HCEC 1CT (cell line): ENCODE measurements around the gene SERTAD4.
"Not testable (repeated sequence)": the region's sequence is repeated elsewhere in the genome, so short reads cannot be mapped to it uniquely, and the experiment has no call there.

Experiments used
- DNase-seq: peaks from one replicate; pipeline ENCODE4 v3.0.0-alpha.2; 2017

SERTAD4 gene

GRCh38 chr1:210232511-210233215, at the start of gene SERTAD4:
Gene SERTAD4, plus strand, starts transcription at chr1:210232796. Its CDS starts 5,165 bp downstream, at chr1:210237961.
- no peak for DNase-seq

GRCh38 chr1:210185063-210185462, 47.5 kb upstream of the SERTAD4 start:
- DNase-seq: no peak

- peak; percentile 37 for DNase-seq
Observed at GRCh38 chr1:210187849-210188606, 44.6 kb upstream of the SERTAD4 start.

GRCh38 chr1:210189426-210189825, 43.2 kb upstream of the SERTAD4 start:
- no peak for DNase-seq

GRCh38 chr1:210195635-210196160, 36.9 kb upstream of the SERTAD4 start:
- DNase-seq: no peak

- not testable (repeated sequence) for DNase-seq
Observed at GRCh38 chr1:210196266-210196665, 36.3 kb upstream of the SERTAD4 start.

- DNase-seq: no peak
Observed at GRCh38 chr1:210198840-210199239, 33.8 kb upstream of the SERTAD4 start.

GRCh38 chr1:210200124-210200736, 32.4 kb upstream of the SERTAD4 start:
- no peak for DNase-seq

- DNase-seq: peak; percentile 34
Observed at GRCh38 chr1:210201681-210202080, 30.9 kb upstream of the SERTAD4 start.

- DNase-seq: no peak
Observed at GRCh38 chr1:210207597-210208450, 24.8 kb upstream of the SERTAD4 start.

- no peak for DNase-seq
Observed at GRCh38 chr1:210213335-210213734, 19.3 kb upstream of the SERTAD4 start.

GRCh38 chr1:210214573-210215409, 17.8 kb upstream of the SERTAD4 start:
- DNase-seq: no peak

- DNase-seq: no peak
Observed at GRCh38 chr1:210217482-210217881, 15.1 kb upstream of the SERTAD4 start.

- DNase-seq: no peak
Observed at GRCh38 chr1:210218047-210218446, 14.5 kb upstream of the SERTAD4 start.

- no peak for DNase-seq
Observed at GRCh38 chr1:210222340-210223006, 10.1 kb upstream of the SERTAD4 start.

GRCh38 chr1:210223226-210223904, 9.2 kb upstream of the SERTAD4 start:
- no peak for DNase-seq

GRCh38 chr1:210228158-210228557, 4.4 kb upstream of the SERTAD4 start:
- no peak for DNase-seq

- DNase-seq: no peak
Observed at GRCh38 chr1:210230149-210230695, 2.4 kb upstream of the SERTAD4 start.

GRCh38 chr1:210231846-210232510, 618 bp upstream of the SERTAD4 start:
- DNase-seq: no peak

GRCh38 chr1:210233216-210233494, 559 bp downstream of the SERTAD4 start:
- DNase-seq: no peak
